ENCODE measurements around the gene ADRM1.

Gene ADRM1

GRCh38 chr20:62321975-62322374 is 19.2 kb downstream of the ADRM1 start:
- H3K4me3 ChIP-seq (ENCODE audit: low read depth, low read length): no peak overlapping the region
- no peak for TF ChIP-seq CTCF (IDR thresholded peaks at IDR 0.05; ENCODE audit: low read depth, low read length)

- H3K4me3 ChIP-seq (ENCODE audit: low read depth, low read length): no peak overlapping the region
- TF ChIP-seq CTCF (IDR thresholded peaks at IDR 0.05; ENCODE audit: low read depth, low read length): no peak
These were observed 19.8 kb downstream of the ADRM1 start for GRCh38 chr20:62322492-62323041.

GRCh38 chr20:62323146-62323979 is 20.6 kb downstream of the ADRM1 start:
- H3K4me3 ChIP-seq (ENCODE audit: low read depth, low read length): no peak overlapping the region
- TF ChIP-seq CTCF (IDR thresholded peaks at IDR 0.05; ENCODE audit: low read depth, low read length): no peak

GRCh38 chr20:62323980-62324906 is 21.4 kb downstream of the ADRM1 start:
- TF ChIP-seq CTCF (IDR thresholded peaks at IDR 0.05; ENCODE audit: low read depth, low read length): no peak
- H3K4me3 ChIP-seq (ENCODE audit: low read depth, low read length): no peak overlapping the region

GRCh38 chr20:62325172-62325905 is 22.5 kb downstream of the ADRM1 start:
- TF ChIP-seq CTCF (IDR thresholded peaks at IDR 0.05; ENCODE audit: low read depth, low read length): no peak
- H3K4me3 ChIP-seq (ENCODE audit: low read depth, low read length): no peak overlapping the region

GRCh38 chr20:62326559-62326958 is 23.8 kb downstream of the ADRM1 start:
- no peak for TF ChIP-seq CTCF (IDR thresholded peaks at IDR 0.05; ENCODE audit: low read depth, low read length)
- no peak overlapping the region for H3K4me3 ChIP-seq (ENCODE audit: low read depth, low read length)

Data from WI38 (cell line).